Measurements from ENCODE around the gene ADAMTS20. TPM values are rescaled to one million over a fixed set of nuclear protein-coding genes. Genes with fewer than 3 reads are reported as not detected.

The ADAMTS20 gene
- polyA plus RNA-seq, 1 donor (not counting 4 experiments of a cell fraction or from before 2014, with no cell fraction given), result not detected

- Histone ChIP-seq H3K9me1 (ENCODE audit: control insufficient read depth, extremely low read depth, insufficient read depth, low read length) (no peaks in the 10 kb centered on the region), H3K79me2 (ENCODE audit: control insufficient read depth, insufficient read depth, low read length) (no peaks in the 10 kb centered on the region), H3K4me1 (ENCODE audit: control insufficient read depth, extremely low read depth, insufficient read depth, low read length) (no peaks in the 10 kb centered on the region), H3K9ac (ENCODE audit: control insufficient read depth, extremely low read depth, insufficient read depth, low read length) (no peak overlapping the region), H4K20me1 (ENCODE audit: control insufficient read depth, extremely low read depth, insufficient read depth, low read length) (no peaks in the 10 kb centered on the region), H3K36me3 (ENCODE audit: control insufficient read depth in 2 of 2, extremely low read depth in 1 of 2, insufficient read depth in 2 of 2, low read length in 2 of 2) (no peaks in the 10 kb centered on the region), H3K27me3 (ENCODE audit: control insufficient read depth, extremely low read depth, insufficient read depth, low read length) (no peaks in the 10 kb centered on the region), H3K4me3 (ENCODE audit: control insufficient read depth in 2 of 3, extremely low read depth in 1 of 3, insufficient read depth in 2 of 3, low read depth in 1 of 3, low read length in 3 of 3) (no peak overlapping the region), H3K27ac (ENCODE audit: control insufficient read depth, insufficient read depth, low read length) (no peak overlapping the region), H3K4me2 (ENCODE audit: control insufficient read depth, extremely low read depth, insufficient read depth, low read depth, low read length) (no peak overlapping the region), H2AFZ (ENCODE audit: control insufficient read depth, low read length) (no peak overlapping the region), H3K9me3 (ENCODE audit: control insufficient read depth, low read depth, low read length) (peaks cover 4% of the 10 kb centered on the region)
- dilution Hi-C loops (cut with MboI; ENCODE audit: extremely low pct_ligation_motif_present, low sequenced_read_pairs), result no loop called here
- DNase-seq (ENCODE audit: low read depth, low spot score) (no peak), FAIRE-seq (no peak)
- TF ChIP-seq CTCF (optimal IDR thresholded peaks at IDR 0.05 in 1 of 3, IDR thresholded peaks at IDR 0.05 in 1 of 3, conservative IDR thresholded peaks at IDR 0.05 in 1 of 3; ENCODE audit: extremely low read depth in 1 of 3, insufficient read depth in 2 of 3, low read length in 3 of 3), result no peak
- TF ChIP-seq EZH2 (IDR thresholded peaks at IDR 0.05; ENCODE audit: low read length), result no peak
Measured at GRCh38 chr12:43459285-43459684, 92.7 kb downstream of the ADAMTS20 start.

GRCh38 chr12:43453761-43454160 is 98.2 kb downstream of the ADAMTS20 start:
- Histone ChIP-seq H3K9me3 (ENCODE audit: control insufficient read depth, low read depth, low read length) (peaks cover 4% of the 10 kb centered on the region), H2AFZ (ENCODE audit: control insufficient read depth, low read length) (no peak overlapping the region), H3K27me3 (ENCODE audit: control insufficient read depth, extremely low read depth, insufficient read depth, low read length) (no peaks in the 10 kb centered on the region), H3K4me1 (ENCODE audit: control insufficient read depth, extremely low read depth, insufficient read depth, low read length) (no peaks in the 10 kb centered on the region), H3K4me3 (ENCODE audit: control insufficient read depth in 2 of 3, extremely low read depth in 1 of 3, insufficient read depth in 2 of 3, low read depth in 1 of 3, low read length in 3 of 3) (no peak overlapping the region), H3K4me2 (ENCODE audit: control insufficient read depth, extremely low read depth, insufficient read depth, low read depth, low read length) (no peak overlapping the region), H3K79me2 (ENCODE audit: control insufficient read depth, insufficient read depth, low read length) (no peaks in the 10 kb centered on the region), H3K27ac (ENCODE audit: control insufficient read depth, insufficient read depth, low read length) (no peak overlapping the region), H3K36me3 (ENCODE audit: control insufficient read depth in 2 of 2, extremely low read depth in 1 of 2, insufficient read depth in 2 of 2, low read length in 2 of 2) (no peaks in the 10 kb centered on the region), H3K9me1 (ENCODE audit: control insufficient read depth, extremely low read depth, insufficient read depth, low read length) (no peaks in the 10 kb centered on the region), H4K20me1 (ENCODE audit: control insufficient read depth, extremely low read depth, insufficient read depth, low read length) (no peaks in the 10 kb centered on the region), H3K9ac (ENCODE audit: control insufficient read depth, extremely low read depth, insufficient read depth, low read length) (no peak overlapping the region)
- FAIRE-seq, result no peak
- DNase-seq (ENCODE audit: low read depth, low spot score), result no peak
- dilution Hi-C loops (cut with MboI; ENCODE audit: extremely low pct_ligation_motif_present, low sequenced_read_pairs), result no loop called here
- TF ChIP-seq CTCF (optimal IDR thresholded peaks at IDR 0.05 in 1 of 3, IDR thresholded peaks at IDR 0.05 in 1 of 3, conservative IDR thresholded peaks at IDR 0.05 in 1 of 3; ENCODE audit: extremely low read depth in 1 of 3, insufficient read depth in 2 of 3, low read length in 3 of 3), result no peak
- TF ChIP-seq EZH2 (IDR thresholded peaks at IDR 0.05; ENCODE audit: low read length), result no peak

All from keratinocyte (primary cell).